Fibroblast of skin of left quadriceps (primary cell): Measurements from ENCODE around the gene FBP2.
"Not testable (repeated sequence)": the region's sequence is repeated elsewhere in the genome, so short reads cannot be mapped to it uniquely, and the experiment has no call there.

Experiments
- DNase-seq, 2 experiments: peaks; one replicate each; pipeline ENCODE4 v3.0.0-alpha.2; 2013; ENCODE audit warnings: low read depth in 2 of 2

The FBP2 gene

DNA sequence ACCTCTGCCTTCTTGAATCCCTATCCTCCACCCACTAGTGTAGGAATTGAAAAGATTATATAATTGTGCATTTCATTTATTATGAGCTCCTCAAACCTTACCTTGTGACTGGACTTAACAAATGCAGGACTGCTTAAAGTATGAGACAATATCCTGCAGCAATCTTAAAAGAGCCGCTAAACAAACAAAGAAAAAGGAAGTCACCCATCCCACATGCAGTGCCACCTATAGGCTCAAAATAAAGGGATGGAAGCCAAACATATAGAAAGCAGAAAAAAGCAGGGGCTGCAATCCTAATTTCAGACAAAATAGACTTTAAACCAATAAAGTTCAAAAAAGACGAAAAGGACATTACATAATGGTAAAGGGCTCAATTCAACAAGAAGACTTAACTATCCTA is 30.1 kb downstream of the FBP2 start:
- DNase-seq = no peak

DNA sequence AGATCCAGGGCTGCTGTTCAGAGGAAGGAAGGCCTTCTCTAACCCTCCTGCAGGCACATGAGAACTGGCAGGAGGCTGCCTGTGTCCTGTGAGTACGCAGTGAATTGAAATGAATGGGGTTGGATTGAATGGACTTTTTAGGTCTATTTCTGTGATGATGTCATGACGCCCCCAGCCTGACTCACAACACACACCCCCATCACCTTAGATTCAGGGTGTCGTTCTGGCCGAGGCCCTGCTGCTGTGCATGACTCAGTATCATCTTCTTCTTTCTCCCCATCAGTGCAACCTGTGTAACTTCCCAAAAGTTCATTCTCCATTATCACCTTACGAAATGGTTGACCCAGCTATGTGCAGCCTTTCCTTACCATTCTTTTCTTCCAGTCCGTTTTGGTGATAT is 33.4 kb downstream of the FBP2 start:
- DNase-seq = no peak

DNA sequence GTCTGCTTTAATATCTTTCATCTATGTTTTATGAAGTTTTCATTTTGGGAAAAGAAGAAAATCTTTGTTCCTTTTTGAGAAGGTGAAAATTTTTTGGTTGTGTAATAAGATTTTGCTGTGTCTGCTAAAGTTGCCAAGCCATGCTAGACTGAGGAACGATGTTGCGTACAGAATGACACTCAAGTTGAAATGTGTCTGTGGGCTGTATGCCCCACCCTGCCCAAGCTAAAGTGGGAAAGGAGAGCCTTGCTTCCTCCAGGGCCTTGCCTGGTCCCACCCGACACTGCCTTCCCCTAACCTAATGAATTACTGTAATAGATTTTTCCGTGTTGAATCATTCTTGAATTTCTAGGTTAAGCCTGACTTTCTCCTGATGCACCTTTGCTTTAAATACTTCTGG is 36.2 kb downstream of the FBP2 start:
- DNase-seq = no peak

DNA sequence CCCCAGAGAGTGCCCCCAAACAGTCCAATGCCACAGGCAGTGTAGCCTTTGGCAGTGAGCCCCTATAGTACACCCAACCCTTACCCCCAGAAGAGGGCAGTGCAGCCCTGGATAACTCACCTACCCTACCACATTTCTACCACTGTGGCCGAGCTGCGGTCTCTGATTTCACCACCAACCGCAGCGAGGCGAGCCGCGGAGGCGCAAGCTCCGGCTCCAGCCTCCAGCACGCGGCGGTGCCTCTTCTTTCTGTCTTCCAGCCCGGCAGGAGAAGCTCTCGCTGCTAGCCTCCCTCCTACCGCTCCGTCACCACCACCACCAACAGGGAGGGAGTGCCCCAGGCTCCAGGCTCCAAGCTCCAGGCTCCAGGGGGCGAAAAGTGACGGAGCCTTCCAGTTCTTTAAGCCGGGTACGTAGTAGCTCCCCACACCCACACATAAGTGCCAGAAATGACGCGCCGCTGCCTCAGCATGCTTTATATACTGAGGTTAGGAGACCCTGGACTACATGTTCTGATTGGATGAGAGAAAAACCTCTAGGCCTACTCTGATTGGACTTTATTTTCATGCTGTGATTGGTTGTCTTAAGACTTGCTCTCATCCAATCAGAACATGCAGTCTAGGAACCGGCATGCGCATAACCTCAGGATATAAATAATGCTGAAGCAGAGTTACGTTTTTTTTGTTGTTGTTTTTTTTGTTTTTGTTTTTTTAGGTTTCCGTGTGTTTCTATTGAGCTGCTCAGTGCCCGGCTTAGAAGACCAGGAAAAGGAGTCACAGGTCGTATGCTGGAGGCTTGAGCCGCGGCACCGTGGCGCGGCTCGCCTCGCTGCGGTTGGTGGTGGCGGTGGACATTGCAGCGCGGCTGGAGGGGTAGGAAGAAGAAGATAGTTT is 38.9 kb downstream of the FBP2 start, which contains the start of gene PCAT7:
TSS of gene PCAT7 (plus strand) at position 645 of the 893 bp plus-strand sequence.
- DNase-seq = peak; percentile 21 to 26

DNA sequence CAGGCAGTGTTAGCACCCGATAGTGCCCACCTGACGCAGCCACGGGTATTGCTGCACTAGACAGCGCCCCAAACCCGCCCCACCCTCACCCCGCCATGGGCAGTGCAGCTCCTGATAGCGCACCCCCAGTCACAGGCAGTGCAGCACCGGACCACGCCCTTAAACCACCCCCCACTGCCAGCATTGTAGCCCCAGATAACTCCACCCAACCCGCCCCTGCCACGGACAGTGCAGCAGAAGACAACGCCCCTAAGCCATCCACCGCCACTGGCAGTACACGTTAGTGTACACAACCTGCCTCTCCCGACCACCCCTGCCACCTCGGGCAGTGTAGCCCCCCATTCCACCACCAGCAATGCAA is 39.6 kb downstream of the FBP2 start:
- no peak for DNase-seq

DNA sequence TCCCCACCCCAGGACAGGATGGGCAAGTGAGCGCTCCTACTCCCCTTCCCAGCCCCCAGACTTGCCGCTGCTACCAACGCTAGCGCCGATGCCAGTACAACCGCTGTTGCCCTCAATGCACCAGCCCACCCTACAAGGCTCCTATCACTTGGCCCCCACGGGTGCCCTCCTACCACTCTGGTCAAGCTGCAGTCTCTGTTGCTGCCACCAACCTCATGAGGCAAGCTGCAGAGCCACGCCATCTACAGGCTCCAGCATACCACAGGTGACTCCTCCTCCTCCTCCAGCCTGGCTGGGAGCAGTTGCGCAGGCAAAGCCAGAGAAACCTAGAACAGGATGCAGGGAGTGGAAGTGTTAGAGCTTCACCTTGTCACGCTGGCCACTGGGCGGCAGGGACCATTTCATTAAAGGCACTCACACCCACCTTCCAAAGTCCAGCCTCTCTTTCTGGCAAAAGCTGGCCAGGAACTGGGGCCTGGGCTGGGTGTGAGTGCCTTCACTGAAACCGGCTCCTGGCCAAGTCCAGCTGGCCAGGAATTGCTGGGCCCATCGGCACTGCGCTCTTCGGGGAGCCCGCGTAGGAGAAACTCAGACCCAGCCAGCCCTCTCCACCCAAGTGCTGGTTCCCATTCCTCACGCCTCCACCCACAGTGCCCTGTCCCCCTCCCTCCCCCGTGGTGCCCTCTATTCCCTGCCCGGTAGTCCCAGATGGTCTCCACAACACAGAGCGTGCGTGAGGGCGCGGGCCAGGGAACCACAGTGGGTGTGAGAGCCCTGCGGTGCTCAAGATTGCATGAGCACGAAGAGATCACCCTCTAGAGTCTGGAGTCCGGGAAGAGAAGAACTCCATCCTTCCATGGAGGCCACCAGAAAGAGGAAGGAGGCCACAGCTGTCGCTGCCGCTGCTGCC is 40.3 kb downstream of the FBP2 start:
- no peak for DNase-seq

DNA sequence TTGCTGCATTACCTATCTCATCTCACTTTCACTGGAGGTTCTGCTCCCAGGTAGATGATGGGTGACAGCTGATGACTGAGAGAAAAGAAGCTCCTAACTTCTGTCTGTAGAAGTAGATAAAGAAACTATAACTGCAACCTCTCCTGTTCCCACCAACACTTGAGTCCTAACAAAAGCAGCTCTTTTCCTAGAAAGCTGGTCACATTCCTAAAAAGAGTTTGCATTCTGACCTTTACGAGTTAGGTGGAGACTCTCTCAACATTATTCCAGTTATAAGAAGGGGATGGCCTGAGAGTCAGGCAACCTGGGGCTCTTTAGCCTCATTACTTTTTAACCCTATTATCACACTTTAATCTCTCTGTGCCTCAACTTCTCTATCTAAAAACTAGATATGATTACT is 47.7 kb downstream of the FBP2 start:
- no peak for DNase-seq

DNA sequence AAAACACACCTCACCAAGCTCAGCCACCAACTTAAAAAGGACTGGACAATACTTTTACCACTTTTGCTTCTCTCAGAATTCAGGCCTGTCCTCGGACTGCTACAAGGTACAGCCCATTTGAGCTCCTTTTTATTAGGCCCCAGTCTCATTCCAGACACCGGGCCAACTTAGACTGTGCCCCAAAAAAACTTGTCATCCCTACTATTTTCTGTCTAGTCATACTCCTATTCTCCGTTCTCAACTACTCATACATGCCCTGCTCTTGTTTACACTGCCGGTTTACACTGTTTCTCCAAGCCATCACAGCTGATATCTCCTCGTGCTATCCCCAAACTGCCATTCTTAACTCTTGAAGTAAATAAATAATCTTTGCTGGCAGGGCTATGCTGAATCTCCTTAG is 49.3 kb downstream of the FBP2 start:
- not testable (repeated sequence) for DNase-seq

DNA sequence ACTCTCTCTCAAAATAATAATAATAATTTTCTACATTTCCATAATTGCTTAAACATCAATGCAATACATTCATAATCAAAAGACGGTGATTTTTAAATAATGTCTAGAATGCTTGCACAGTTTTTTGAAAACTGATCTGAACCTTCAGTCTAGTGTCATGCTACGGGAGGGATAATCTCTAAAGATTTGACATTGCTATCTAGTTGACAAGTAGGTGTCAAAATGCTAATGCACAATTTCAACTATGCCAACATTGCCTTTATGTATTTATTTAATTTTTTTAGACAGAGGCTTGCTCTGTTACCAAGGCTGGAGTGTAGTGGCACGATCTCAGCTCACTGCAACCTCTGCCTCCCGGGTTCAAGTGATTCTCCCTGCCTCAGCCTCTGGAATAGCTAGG is 54.7 kb downstream of the FBP2 start:
- DNase-seq = no peak

DNA sequence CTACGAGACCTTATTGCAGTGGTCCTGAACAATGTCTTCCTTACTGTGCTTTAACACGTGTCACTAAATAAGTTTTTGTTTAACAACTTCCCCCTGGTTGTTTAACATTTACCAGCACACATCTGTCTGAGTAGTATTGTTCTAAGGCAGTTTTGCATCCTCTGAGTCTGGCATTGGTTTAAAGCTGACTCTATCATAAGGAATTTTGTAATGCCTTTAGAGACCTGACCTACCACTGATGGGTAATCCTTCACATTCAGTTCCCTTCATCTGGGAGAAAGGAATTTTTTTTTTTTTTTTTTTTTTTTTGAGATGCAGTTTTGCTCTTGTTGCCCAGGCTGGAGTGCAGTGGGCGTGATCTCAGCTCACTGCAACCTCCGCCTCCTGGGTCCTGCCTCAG is 58.7 kb downstream of the FBP2 start:
- peak; percentile 29 to 37 for DNase-seq

DNA sequence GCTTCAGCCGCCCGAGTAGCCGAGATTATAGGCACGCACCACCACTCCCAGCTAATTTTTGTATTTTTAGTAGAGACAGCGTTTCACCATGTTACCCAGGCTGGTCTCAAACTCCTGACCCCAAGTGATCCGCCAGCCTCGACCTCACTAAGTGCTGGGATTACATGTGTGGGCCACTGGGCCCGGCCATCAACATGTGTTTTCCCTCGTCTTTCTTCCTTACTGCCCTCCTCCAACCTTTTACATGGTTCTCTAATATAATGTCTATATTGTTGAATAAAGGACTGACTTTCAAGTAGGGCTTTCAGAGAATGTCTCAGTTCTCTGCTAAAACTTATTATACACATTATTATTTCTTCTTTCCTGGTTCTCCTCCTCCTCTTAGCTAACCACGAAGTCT is 60.0 kb downstream of the FBP2 start:
- DNase-seq = no peak

DNA sequence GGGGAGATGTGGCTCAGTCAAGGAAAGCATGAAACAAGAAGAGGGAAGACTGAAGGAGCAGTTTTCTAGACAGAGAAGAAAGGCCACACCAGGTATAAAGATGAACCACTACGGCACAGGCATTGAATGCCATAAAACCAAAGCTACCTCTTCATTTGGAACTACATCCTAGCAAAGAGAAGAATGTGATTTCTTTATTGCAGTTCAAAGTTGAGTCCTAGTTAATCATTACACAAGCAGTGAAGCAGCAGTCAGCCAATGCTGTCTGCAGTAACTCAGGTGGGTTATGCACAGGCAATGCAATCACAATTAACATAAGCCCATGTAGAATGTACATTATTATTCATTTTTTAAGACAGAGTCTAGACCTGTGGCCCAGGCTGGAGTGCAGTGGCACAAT is 60.5 kb downstream of the FBP2 start:
- no peak for DNase-seq

DNA sequence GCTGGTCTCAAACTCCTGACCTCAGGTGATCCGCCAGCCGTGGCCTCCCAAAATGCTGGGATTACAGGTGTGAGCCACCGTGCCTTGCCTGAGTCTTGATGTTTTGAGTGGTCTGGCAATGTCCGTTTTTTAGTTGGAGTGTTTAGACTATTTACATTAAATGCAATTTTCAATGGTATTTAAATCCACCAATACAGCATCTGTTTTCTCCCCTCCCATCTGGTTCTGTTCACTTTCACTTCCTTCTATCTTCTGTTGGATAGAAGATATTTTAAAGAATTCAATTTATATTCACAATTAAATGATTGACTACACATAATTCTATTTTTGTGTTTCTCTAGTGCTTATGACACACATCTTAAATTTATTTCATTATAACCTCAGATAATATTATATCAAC is 64.7 kb downstream of the FBP2 start:
- no peak for DNase-seq

DNA sequence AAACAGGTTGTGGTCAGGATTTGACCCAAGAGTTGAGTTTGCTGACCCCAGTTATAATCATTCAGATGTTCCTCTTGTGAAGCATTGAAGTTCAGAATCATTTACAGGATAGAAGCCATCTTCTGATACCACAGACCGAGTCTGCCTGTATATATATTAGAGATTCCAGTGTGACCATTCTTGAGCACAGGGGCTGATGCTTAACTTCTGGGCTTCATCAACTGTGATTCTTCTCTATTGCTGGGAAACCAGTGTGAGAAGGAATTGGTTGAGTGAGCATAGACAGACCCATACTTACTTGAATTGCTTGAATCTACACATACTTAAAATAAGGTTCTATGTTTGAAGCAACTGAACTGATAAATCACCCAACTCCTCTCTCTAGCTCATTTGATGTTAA is 66.7 kb downstream of the FBP2 start:
- DNase-seq = no peak

DNA sequence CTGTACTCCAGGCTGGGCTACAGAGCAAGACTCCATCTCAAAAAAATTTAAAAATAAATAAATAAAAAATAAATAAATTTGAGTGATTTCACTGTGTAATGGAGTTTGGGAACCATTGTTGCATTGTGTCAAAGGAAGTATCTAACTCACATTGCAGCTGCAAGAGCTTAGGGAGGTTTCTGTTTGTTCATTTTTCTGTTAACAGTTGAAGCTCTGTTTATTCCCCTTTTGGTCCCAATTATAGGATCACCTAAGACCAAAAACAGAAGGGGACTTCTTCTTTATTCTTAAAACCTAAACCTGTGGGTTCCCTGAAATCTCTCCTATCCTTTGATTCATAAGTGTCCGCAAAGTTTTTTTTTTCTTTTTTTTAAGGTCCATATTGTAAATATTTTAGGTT is 67.4 kb downstream of the FBP2 start:
- no peak for DNase-seq

DNA sequence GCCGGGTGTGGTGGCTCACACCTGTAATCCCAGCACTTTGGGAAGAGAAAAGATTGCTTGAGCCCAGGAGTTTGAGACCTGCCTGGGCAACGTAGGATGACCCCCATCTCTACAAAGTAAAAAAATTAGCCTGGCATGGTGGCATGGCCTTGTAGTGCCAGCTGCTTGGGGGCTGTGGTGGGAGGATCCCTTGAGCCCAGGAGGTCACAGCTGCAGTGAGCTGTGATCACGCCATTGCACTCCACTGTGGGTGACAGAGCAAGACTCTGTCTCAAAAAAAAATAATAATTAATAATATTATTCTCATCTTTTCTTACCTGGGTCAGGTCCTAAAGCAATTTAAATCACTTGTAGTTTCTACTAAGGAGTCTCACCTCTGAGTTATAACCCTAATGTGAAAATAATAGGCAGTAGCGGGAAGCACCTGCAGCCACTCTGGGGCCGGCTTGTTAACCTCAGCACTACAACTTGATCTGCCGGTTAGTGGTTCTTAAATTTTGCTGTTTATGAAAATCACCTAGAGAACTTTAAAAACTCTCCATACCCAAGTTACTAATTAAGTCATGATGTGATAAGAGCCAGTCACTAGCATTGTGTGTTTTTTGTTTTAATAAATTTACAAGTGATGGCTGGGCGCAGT is 68.1 kb downstream of the FBP2 start:
- DNase-seq = no peak

DNA sequence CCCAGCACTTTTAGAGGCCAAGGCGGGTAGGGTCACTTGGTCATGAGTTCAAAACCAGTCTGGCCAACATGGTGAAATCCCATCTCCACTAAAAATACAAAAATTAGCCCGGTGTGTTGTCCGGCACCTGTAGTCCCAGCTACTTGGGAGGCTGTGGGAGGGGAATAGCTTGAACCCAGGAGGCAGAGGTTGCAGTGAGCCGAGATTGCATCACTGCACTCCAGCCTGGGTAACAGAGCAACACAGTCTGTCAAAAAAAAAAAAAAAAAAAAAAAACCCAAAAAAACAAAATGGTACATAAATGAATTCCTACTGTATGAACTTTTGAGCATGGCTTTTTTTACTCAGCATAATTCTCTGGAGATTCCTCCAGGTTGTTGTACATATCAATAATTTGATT is 76.4 kb downstream of the FBP2 start:
- no peak for DNase-seq

DNA sequence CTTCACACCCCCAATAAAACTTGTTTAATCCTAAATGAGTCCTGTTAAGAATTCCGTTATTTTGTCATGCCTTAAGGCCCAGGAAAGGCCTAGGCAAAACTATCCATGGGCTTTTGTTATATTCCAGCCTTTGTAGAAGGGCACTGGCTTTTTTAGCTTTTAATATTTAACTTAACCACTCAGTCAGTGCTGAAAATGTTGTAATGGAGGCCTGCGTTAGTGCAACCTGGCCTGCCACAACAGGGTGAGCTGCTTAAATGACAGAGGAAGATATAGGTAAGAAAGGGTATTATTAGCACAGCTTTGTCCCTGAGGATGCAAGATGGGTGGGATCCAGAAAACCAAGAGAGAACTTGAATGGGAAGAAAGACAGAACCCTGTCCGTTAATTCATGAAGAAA is 78.9 kb downstream of the FBP2 start:
- no peak for DNase-seq

DNA sequence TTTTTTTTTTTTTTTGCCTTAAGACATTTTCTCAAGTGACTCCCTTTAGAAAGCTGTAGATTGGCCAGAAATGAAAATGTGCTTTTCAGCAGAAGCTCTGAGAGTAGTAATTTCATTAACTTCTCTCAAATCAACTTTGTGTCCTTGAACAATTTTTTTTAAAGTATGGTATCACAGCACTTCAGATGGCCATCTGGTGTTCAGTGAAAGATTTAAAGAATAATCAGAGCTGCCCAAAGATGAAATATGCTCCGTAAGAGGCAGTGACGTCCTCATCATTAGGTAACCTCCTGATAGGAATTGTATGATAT is 81.7 kb downstream of the FBP2 start:
- DNase-seq = no peak

DNA sequence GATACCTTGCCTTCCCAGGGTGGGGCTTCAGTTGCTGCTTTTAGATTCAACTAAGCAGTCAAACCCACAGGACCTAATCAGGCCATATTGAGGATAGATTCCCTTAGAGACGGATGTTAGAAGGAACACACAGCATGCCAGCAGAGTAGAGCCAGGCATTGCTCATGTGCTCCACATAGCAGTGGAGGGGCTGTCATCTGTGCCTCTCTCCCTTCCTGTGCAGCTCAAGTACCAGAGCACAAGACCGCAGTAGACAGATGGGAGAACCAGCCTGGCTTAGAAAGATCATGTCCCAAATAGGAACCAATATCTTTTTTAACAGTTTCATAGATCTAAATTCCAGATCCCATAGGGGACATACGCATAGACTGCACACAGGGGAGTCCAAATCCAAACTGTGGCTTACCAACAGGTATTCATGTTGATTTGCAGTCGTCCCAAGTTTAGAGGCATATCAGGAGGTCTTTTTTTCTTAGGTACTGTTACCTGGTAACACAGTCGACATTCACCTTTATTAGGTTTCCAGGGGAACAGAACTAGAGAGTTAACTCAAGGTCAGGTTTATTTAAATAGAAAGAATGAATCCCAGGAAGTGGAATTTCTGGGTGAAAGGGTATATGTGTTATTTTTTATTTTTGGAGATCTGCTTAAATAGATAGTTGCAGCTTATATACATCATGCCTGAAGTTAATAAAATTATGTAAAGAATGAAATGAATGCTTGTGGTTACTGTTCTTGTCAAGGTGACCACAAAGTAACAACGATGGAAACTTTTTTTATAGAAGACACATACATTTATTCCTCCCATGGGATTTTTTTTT is 82.3 kb downstream of the FBP2 start:
- DNase-seq = peak; percentile 31 to 42
